ENCODE data around the gene METTL3.

The METTL3 gene

GRCh38 chr14:21525571-21525961, 14.4 kb upstream of the METTL3 start:
- H2AK5ac ChIP-seq (ENCODE audit: low read length) = peak overlapping the region; percentile 93
- H3K4me1 ChIP-seq (ENCODE audit: control insufficient read depth, low read depth, low read length) = peaks cover 18% of the 10 kb centered on the region
- peaks cover 3% of the 10 kb centered on the region for H3K36me3 ChIP-seq (ENCODE audit: control insufficient read depth, insufficient read depth, low read length)
- H3K4ac ChIP-seq (ENCODE audit: low read depth, low read length) = peak overlapping the region; percentile 97
- H2BK15ac ChIP-seq (replicated peaks; ENCODE audit: low read depth) = no peak overlapping the region
- no peaks in the 10 kb centered on the region for H3K27me3 ChIP-seq (ENCODE audit: insufficient read depth, low read length, poor library complexity)
- peak overlapping the region; percentile 83 for H3K4me3 ChIP-seq (ENCODE audit: low read length)
- peak overlapping the region; percentile 69 for H4K8ac ChIP-seq (ENCODE audit: low read depth, low read length)
- H3K79me2 ChIP-seq (ENCODE audit: control insufficient read depth, insufficient read depth, low read length) = peaks cover 36% of the 10 kb centered on the region
- DNase-seq = peak; percentile 86
- peak overlapping the region; percentile 99 for H2BK120ac ChIP-seq (ENCODE audit: low read depth, low read length)
- H3K23ac ChIP-seq (ENCODE audit: low read length) = no peak overlapping the region
- H3K56ac ChIP-seq (ENCODE audit: low read length) = peak overlapping the region; percentile 98
- no peak overlapping the region for H4K5ac ChIP-seq (ENCODE audit: low read length)
- peak overlapping the region; percentile 94 for H3K9ac ChIP-seq (ENCODE audit: low read length)
- H3K27ac ChIP-seq (ENCODE audit: low read depth, low read length) = peak overlapping the region; percentile 92
- H3K4me2 ChIP-seq (ENCODE audit: low read length) = peak overlapping the region; percentile 61
- peak overlapping the region; percentile 29 for H2BK5ac ChIP-seq (ENCODE audit: low read length)
- H3K18ac ChIP-seq (ENCODE audit: low read length) = peak overlapping the region; percentile 100
- peaks cover 31% of the 10 kb centered on the region for H3K79me1 ChIP-seq (ENCODE audit: low read length)
- no CpG with 5 or more reads among the region's 12 CpGs for WGBS (ENCODE audit: extremely low coverage, insufficient coverage, low lambda C conversion rate)

GRCh38 chr14:21524575-21525490, 13.7 kb upstream of the METTL3 start:
- Histone ChIP-seq H3K79me2 (ENCODE audit: control insufficient read depth, insufficient read depth, low read length) (peaks cover 34% of the 10 kb centered on the region), H4K5ac (ENCODE audit: low read length) (no peak overlapping the region), H2BK5ac (ENCODE audit: low read length) (peak overlapping the region; percentile 29), H3K18ac (ENCODE audit: low read length) (peak overlapping the region; percentile 100), H2BK120ac (ENCODE audit: low read depth, low read length) (no peak overlapping the region), H3K4ac (ENCODE audit: low read depth, low read length) (peak overlapping the region; percentile 91), H3K79me1 (ENCODE audit: low read length) (peaks cover 30% of the 10 kb centered on the region), H3K36me3 (ENCODE audit: control insufficient read depth, insufficient read depth, low read length) (peaks cover 3% of the 10 kb centered on the region), H3K4me3 (ENCODE audit: low read length) (peak overlapping the region; percentile 31), H3K23ac (ENCODE audit: low read length) (no peak overlapping the region), H3K27ac (ENCODE audit: low read depth, low read length) (peak overlapping the region; percentile 7), H4K8ac (ENCODE audit: low read depth, low read length) (no peak overlapping the region), H3K27me3 (ENCODE audit: insufficient read depth, low read length, poor library complexity) (no peaks in the 10 kb centered on the region), H3K4me1 (ENCODE audit: control insufficient read depth, low read depth, low read length) (peaks cover 17% of the 10 kb centered on the region), H3K56ac (ENCODE audit: low read length) (peak overlapping the region; percentile 98), H3K9ac (ENCODE audit: low read length) (peak overlapping the region; percentile 94), H2BK15ac (replicated peaks; ENCODE audit: low read depth) (no peak overlapping the region), H2AK5ac (ENCODE audit: low read length) (peak overlapping the region; percentile 93), H3K4me2 (ENCODE audit: low read length) (peak overlapping the region; percentile 61)
- no peak for DNase-seq
- WGBS (ENCODE audit: extremely low coverage, insufficient coverage, low lambda C conversion rate) = no CpG with 5 or more reads among the region's 18 CpGs

- Histone ChIP-seq H3K18ac (ENCODE audit: low read length) (no peak overlapping the region), H2BK120ac (ENCODE audit: low read depth, low read length) (no peak overlapping the region), H4K8ac (ENCODE audit: low read depth, low read length) (no peak overlapping the region), H3K23ac (ENCODE audit: low read length) (no peak overlapping the region), H3K79me2 (ENCODE audit: control insufficient read depth, insufficient read depth, low read length) (peaks cover 34% of the 10 kb centered on the region), H3K36me3 (ENCODE audit: control insufficient read depth, insufficient read depth, low read length) (peaks cover 3% of the 10 kb centered on the region), H3K4ac (ENCODE audit: low read depth, low read length) (no peak overlapping the region), H2BK15ac (replicated peaks; ENCODE audit: low read depth) (no peak overlapping the region), H3K9ac (ENCODE audit: low read length) (no peak overlapping the region), H3K4me1 (ENCODE audit: control insufficient read depth, low read depth, low read length) (peaks cover 14% of the 10 kb centered on the region), H3K27ac (ENCODE audit: low read depth, low read length) (no peak overlapping the region), H3K56ac (ENCODE audit: low read length) (peak overlapping the region; percentile 36), H3K4me3 (ENCODE audit: low read length) (no peak overlapping the region), H3K4me2 (ENCODE audit: low read length) (no peak overlapping the region), H2AK5ac (ENCODE audit: low read length) (no peak overlapping the region), H4K5ac (ENCODE audit: low read length) (no peak overlapping the region), H3K27me3 (ENCODE audit: insufficient read depth, low read length, poor library complexity) (no peaks in the 10 kb centered on the region), H3K79me1 (ENCODE audit: low read length) (peaks cover 29% of the 10 kb centered on the region), H2BK5ac (ENCODE audit: low read length) (no peak overlapping the region)
- DNase-seq = no peak
- no CpG with 5 or more reads among the region's 7 CpGs for WGBS (ENCODE audit: extremely low coverage, insufficient coverage, low lambda C conversion rate)
These were observed 12.1 kb upstream of the METTL3 start for GRCh38 chr14:21523203-21523602.

- Histone ChIP-seq H3K79me2 (ENCODE audit: control insufficient read depth, insufficient read depth, low read length) (peaks cover 34% of the 10 kb centered on the region), H3K56ac (ENCODE audit: low read length) (no peak overlapping the region), H4K8ac (ENCODE audit: low read depth, low read length) (no peak overlapping the region), H3K4me3 (ENCODE audit: low read length) (no peak overlapping the region), H2BK5ac (ENCODE audit: low read length) (no peak overlapping the region), H3K27ac (ENCODE audit: low read depth, low read length) (no peak overlapping the region), H3K36me3 (ENCODE audit: control insufficient read depth, insufficient read depth, low read length) (peaks cover 3% of the 10 kb centered on the region), H3K9ac (ENCODE audit: low read length) (no peak overlapping the region), H4K5ac (ENCODE audit: low read length) (no peak overlapping the region), H2BK120ac (ENCODE audit: low read depth, low read length) (no peak overlapping the region), H3K79me1 (ENCODE audit: low read length) (peaks cover 29% of the 10 kb centered on the region), H3K27me3 (ENCODE audit: insufficient read depth, low read length, poor library complexity) (no peaks in the 10 kb centered on the region), H3K23ac (ENCODE audit: low read length) (no peak overlapping the region), H3K4me1 (ENCODE audit: control insufficient read depth, low read depth, low read length) (peaks cover 11% of the 10 kb centered on the region), H3K18ac (ENCODE audit: low read length) (no peak overlapping the region), H2AK5ac (ENCODE audit: low read length) (no peak overlapping the region), H3K4me2 (ENCODE audit: low read length) (no peak overlapping the region), H2BK15ac (replicated peaks; ENCODE audit: low read depth) (no peak overlapping the region), H3K4ac (ENCODE audit: low read depth, low read length) (no peak overlapping the region)
- 100% methylated on average over 1 of the region's 2 CpGs for WGBS (ENCODE audit: extremely low coverage, insufficient coverage, low lambda C conversion rate)
- no peak for DNase-seq
These were observed 10.4 kb upstream of the METTL3 start for GRCh38 chr14:21521501-21521900.

- Histone ChIP-seq H3K56ac (ENCODE audit: low read length) (no peak overlapping the region), H2BK5ac (ENCODE audit: low read length) (no peak overlapping the region), H3K27me3 (ENCODE audit: insufficient read depth, low read length, poor library complexity) (no peaks in the 10 kb centered on the region), H3K27ac (ENCODE audit: low read depth, low read length) (no peak overlapping the region), H2BK120ac (ENCODE audit: low read depth, low read length) (no peak overlapping the region), H2AK5ac (ENCODE audit: low read length) (no peak overlapping the region), H3K4ac (ENCODE audit: low read depth, low read length) (no peak overlapping the region), H4K8ac (ENCODE audit: low read depth, low read length) (no peak overlapping the region), H3K79me2 (ENCODE audit: control insufficient read depth, insufficient read depth, low read length) (peaks cover 34% of the 10 kb centered on the region), H3K36me3 (ENCODE audit: control insufficient read depth, insufficient read depth, low read length) (peaks cover 3% of the 10 kb centered on the region), H2BK15ac (replicated peaks; ENCODE audit: low read depth) (no peak overlapping the region), H3K4me1 (ENCODE audit: control insufficient read depth, low read depth, low read length) (peaks cover 11% of the 10 kb centered on the region), H4K5ac (ENCODE audit: low read length) (no peak overlapping the region), H3K9ac (ENCODE audit: low read length) (no peak overlapping the region), H3K4me2 (ENCODE audit: low read length) (no peak overlapping the region), H3K4me3 (ENCODE audit: low read length) (no peak overlapping the region), H3K23ac (ENCODE audit: low read length) (no peak overlapping the region), H3K18ac (ENCODE audit: low read length) (no peak overlapping the region), H3K79me1 (ENCODE audit: low read length) (peaks cover 29% of the 10 kb centered on the region)
- WGBS (ENCODE audit: extremely low coverage, insufficient coverage, low lambda C conversion rate) = no CpG with 5 or more reads among the region's 1 CpG
- DNase-seq = no peak
These were observed 9.6 kb upstream of the METTL3 start for GRCh38 chr14:21520767-21521166.

Measured in mesendoderm (in vitro differentiated cells).